H1 (cell line): Measurements from ENCODE around the gene NOLC1. TPM values are rescaled to one million over a fixed set of nuclear protein-coding genes. Genes with fewer than 3 reads are reported as not detected.

Source experiments
- CTCF ChIA-PET: fragments of 300-600 bp; sonication (Branson Sonifier 250); formaldehyde crosslinking; loops from one replicate; lab custom pipeline; 2021; ENCODE audit not compliant: partially characterized antibody; lab: Charles Lee
- POLR2A ChIA-PET: fragments of 300-600 bp; sonication (Branson Sonifier 250); formaldehyde crosslinking; loops from one replicate; lab custom pipeline; 2021; ENCODE audit warnings: inconsistent platforms; ENCODE audit not compliant: partially characterized antibody; lab: Charles Lee
- DNase-seq, 2 experiments: peaks; one replicate each; pipeline versions ENCODE4 v3.0.0 to v3.0.0-alpha.2; 2010 to 2022; ENCODE audit warnings: low spot score in 2 of 2, low read depth in 1 of 2, mixed read lengths in 1 of 2
- FAIRE-seq: peaks from 2 replicates; lab custom pipeline; 2011; peaks lifted over from hg19 to GRCh38; lab: Jason Lieb, UNC
- H2AFZ ChIP-seq: 2 replicates; pipeline ENCODE4 v1.8.1; 2012; ENCODE audit warnings: low read length, inconsistent platforms
- H2AK5ac ChIP-seq: 2 replicates; pipeline ENCODE4 v1.6.1; 2013; ENCODE audit warnings: low read depth, low read length
- H2BK120ac ChIP-seq: replicated peaks from 2 replicates; pipeline ENCODE3; 2013; ENCODE audit warnings: low read depth, low read length, inconsistent platforms
- H2BK12ac ChIP-seq: 2 replicates; pipeline ENCODE4 v1.6.1; 2013; ENCODE audit warnings: low read depth, low read length
- H2BK15ac ChIP-seq: 2 replicates; pipeline ENCODE4 v1.6.1; 2013; ENCODE audit warnings: low read length
- H2BK20ac ChIP-seq: 2 replicates; pipeline ENCODE4 v1.6.1; 2013; ENCODE audit warnings: low read length
- H2BK5ac ChIP-seq: 2 replicates; pipeline ENCODE4 v1.6.1; 2013; ENCODE audit warnings: low read depth, low read length
- H3K14ac ChIP-seq: 2 replicates; pipeline ENCODE4 v1.6.1; 2013; ENCODE audit warnings: inconsistent platforms; ENCODE audit not compliant: insufficient read length
- H3K18ac ChIP-seq: 2 replicates; pipeline ENCODE4 v1.6.1; 2013; ENCODE audit warnings: low read length; ENCODE audit errors: extremely low read depth
- H3K23ac ChIP-seq: 2 replicates; pipeline ENCODE4 v1.6.1; 2013; ENCODE audit warnings: inconsistent platforms; ENCODE audit not compliant: insufficient read length
- H3K23me2 ChIP-seq: 2 replicates; pipeline ENCODE4 v1.6.1; 2013; ENCODE audit warnings: low read depth, low read length
- H3K27ac ChIP-seq: 2 replicates; pipeline ENCODE4 v1.6.1; 2011; ENCODE audit warnings: low read depth, low read length, inconsistent platforms
- H3K27me3 ChIP-seq, 4 experiments: replicated peaks in 1 of 4; 1 replicate in 1 of 4; 2 replicates in 3 of 4; pipeline versions ENCODE4 v1.6.1 to v1.8.1; 2011 to 2013; ENCODE audit warnings: low read length in 3 of 4, mild to moderate bottlenecking in 3 of 4, inconsistent platforms in 2 of 4, mixed read lengths in 2 of 4, moderate library complexity in 1 of 4; ENCODE audit not compliant: control insufficient read depth in 3 of 4, insufficient read depth in 3 of 4; ENCODE audit errors: extremely low read depth in 1 of 4
- H3K36me3 ChIP-seq, 4 experiments: 2 replicates each; pipeline versions ENCODE4 v1.6.1 to v1.8.1; 2011 to 2013; ENCODE audit warnings: mild to moderate bottlenecking in 4 of 4, low read length in 3 of 4, moderate library complexity in 2 of 4, control low read depth in 1 of 4, inconsistent platforms in 1 of 4; ENCODE audit not compliant: insufficient read depth in 4 of 4, control insufficient read depth in 2 of 4
- H3K4ac ChIP-seq: replicated peaks from 2 replicates; pipeline ENCODE3; 2013; ENCODE audit warnings: low read length, low read depth, mixed read lengths, inconsistent platforms; ENCODE audit not compliant: insufficient read length
- H3K4me1 ChIP-seq, 4 experiments: replicated peaks in 1 of 4; 1 replicate in 1 of 4; 2 replicates in 3 of 4; pipeline versions ENCODE4 v1.6.1 to v1.8.1; 2011 to 2013; ENCODE audit warnings: low read length in 3 of 4, inconsistent platforms in 2 of 4, mixed read lengths in 1 of 4; ENCODE audit not compliant: insufficient read depth in 4 of 4, control insufficient read depth in 3 of 4
- H3K4me2 ChIP-seq, 2 experiments: 2 replicates each; pipeline versions ENCODE4 v1.6.1 to v1.8.1; 2011 to 2013; ENCODE audit warnings: low read depth in 2 of 2, low read length in 2 of 2, control low read depth in 1 of 2, inconsistent platforms in 1 of 2, mild to moderate bottlenecking in 1 of 2; ENCODE audit not compliant: insufficient read depth in 1 of 2
- H3K4me3 ChIP-seq, 4 experiments: fragments of 200-600, 300-600 bp in 1 of 4; sonication (generic), shearing (Covaris generic), sonication (Bioruptor Twin) in 1 of 4; 2 replicates each; pipeline versions ENCODE4 v1.5.1 to v1.8.1; 2011 to 2016; ENCODE audit warnings: low read length in 4 of 4, low read depth in 3 of 4, control low read depth in 2 of 4, inconsistent platforms in 2 of 4, mild to moderate bottlenecking in 2 of 4, mixed read lengths in 1 of 4, moderate library complexity in 1 of 4; ENCODE audit not compliant: insufficient read depth in 2 of 4; ENCODE audit errors: extremely low read depth in 1 of 4
- H3K56ac ChIP-seq: replicated peaks from 2 replicates; pipeline ENCODE3; 2013; ENCODE audit warnings: low read depth, mild to moderate bottlenecking, mixed read lengths, low read length, inconsistent platforms; ENCODE audit not compliant: insufficient read length
- H3K79me1 ChIP-seq: 2 replicates; pipeline ENCODE4 v1.6.1; 2013; ENCODE audit warnings: low read depth, low read length, control low read depth
- H3K79me2 ChIP-seq, 2 experiments: 2 replicates each; pipeline versions ENCODE4 v1.6.1 to v1.8.1; 2012 to 2013; ENCODE audit warnings: low read length in 2 of 2, mild to moderate bottlenecking in 2 of 2, inconsistent platforms in 1 of 2; ENCODE audit not compliant: insufficient read depth in 2 of 2, control insufficient read depth in 1 of 2
- H3K9ac ChIP-seq, 4 experiments: replicated peaks in 1 of 4; 1 replicate in 1 of 4; 2 replicates in 3 of 4; pipeline versions ENCODE4 v1.6.1 to v1.8.1; 2011 to 2013; ENCODE audit warnings: low read depth in 3 of 4, low read length in 3 of 4, control low read depth in 2 of 4, mild to moderate bottlenecking in 2 of 4, moderate library complexity in 2 of 4, inconsistent platforms in 1 of 4; ENCODE audit errors: extremely low read depth in 1 of 4
- H3K9me3 ChIP-seq, 2 experiments: 2 replicates each; pipeline versions ENCODE4 v1.6.1 to v1.8.1; 2012 to 2013; ENCODE audit warnings: mild to moderate bottlenecking in 2 of 2, moderate library complexity in 2 of 2, control low read depth in 1 of 2, inconsistent platforms in 1 of 2, low read depth in 1 of 2, low read length in 1 of 2, mixed read lengths in 1 of 2; ENCODE audit not compliant: insufficient read depth in 2 of 2
- H4K20me1 ChIP-seq, 2 experiments: replicated peaks in 1 of 2; 2 replicates each; pipeline versions ENCODE3 to v1.8.1; 2011 to 2013; ENCODE audit warnings: inconsistent platforms in 2 of 2, low read length in 2 of 2, mild to moderate bottlenecking in 1 of 2; ENCODE audit not compliant: insufficient read depth in 2 of 2, control insufficient read depth in 1 of 2
- H4K5ac ChIP-seq: 2 replicates; pipeline ENCODE4 v1.6.1; 2013; ENCODE audit warnings: low read length, low read depth, mixed read lengths, inconsistent platforms; ENCODE audit not compliant: insufficient read length
- H4K8ac ChIP-seq: 2 replicates; pipeline ENCODE4 v1.8.0; 2013; ENCODE audit warnings: mild to moderate bottlenecking, moderate library complexity, low read length, inconsistent platforms; ENCODE audit not compliant: insufficient read depth; ENCODE audit errors: extremely low read depth
- H4K91ac ChIP-seq: replicated peaks from 2 replicates; pipeline ENCODE3; 2013; ENCODE audit warnings: low read length, mixed read lengths, inconsistent platforms; ENCODE audit not compliant: insufficient read length
- JUND ChIP-seq: IDR thresholded peaks from 2 replicates; pipeline ENCODE4 v1.6.1; 2011; ENCODE audit warnings: mild to moderate bottlenecking, improper control_type of control experiment, low read length
- KDM1A ChIP-seq: fragments of 200-600, 300-600 bp; sonication (generic); IDR thresholded peaks from 2 replicates; pipeline ENCODE4 v1.7.1; 2016; ENCODE audit warnings: mild to moderate bottlenecking, low read length, borderline replicate concordance
- MAFK ChIP-seq: IDR thresholded peaks from 2 replicates; pipeline ENCODE4 v1.6.1; 2012; ENCODE audit warnings: low read depth, mild to moderate bottlenecking, improper control_type of control experiment, low read length
- POU5F1 ChIP-seq: IDR thresholded peaks from 2 replicates; pipeline ENCODE4 v1.6.1; 2011; ENCODE audit warnings: low read depth, mild to moderate bottlenecking, low read length, moderate library complexity
- TCF12 ChIP-seq: IDR thresholded peaks from 2 replicates; pipeline ENCODE4 v1.6.1; 2011; ENCODE audit warnings: low read depth, mild to moderate bottlenecking, low read length
- WGBS, 2 experiments: shearing (Covaris generic) in 1 of 2; methylation state at CpG; one replicate each; pipeline versions ENCODE4 v1.1.6 to v1.1.7; 2013 to 2015; ENCODE audit warnings: low lambda C conversion rate in 2 of 2, mixed read lengths in 2 of 2, inconsistent platforms in 1 of 2, low coverage in 1 of 2, missing lambda C conversion rate in 1 of 2; ENCODE audit not compliant: insufficient replicate concordance in 2 of 2, insufficient coverage in 1 of 2, insufficient read length in 1 of 2; ENCODE audit errors: extremely low coverage in 1 of 2, missing lambda C conversion rate in 1 of 2; 5-methylcytosine and 5-hydroxymethylcytosine counted together
- polyA plus RNA-seq, 7 experiments: library from polyadenylated mRNA; depleted of rRNA in 3 of 7; stranded (reverse) in 5 of 7; unstranded in 2 of 7; fragments of >200 nt in 5 of 7; fragments of 200-250 nt in 2 of 7; gene quantifications; 1 replicate in 5 of 7; 2 replicates in 1 of 7; 4 replicates in 1 of 7; pipeline versions ENCODE4 v1.2.1 to v1.2.3, GENCODE V29; 2011 to 2013; ENCODE audit warnings: missing spikeins in 2 of 7, mixed read lengths in 2 of 7
- total RNA-seq: library from RNA; stranded (reverse); fragmentation: NEBNext Ultra II Directional; extraction: Animal tissue kit (Norgen Biotek cat#: 25700); gene quantifications from 2 replicates; pipeline ENCODE4 v1.2.1, GENCODE V29; 2021

Gene NOLC1
- total and polyA plus RNA-seq, 2 of the 8 experiments (the other 6 are each of a cell fraction or from before 2014, with no cell fraction given) = 86.3 to 191 TPM

GRCh38 chr10:102150970-102151773, 1.0 kb upstream of the NOLC1 start:
- Histone ChIP-seq H3K9me3 (no peaks in the 10 kb centered on the region), H3K4me1 (peaks cover 0 to 8% (median 4%) of the 10 kb centered on the region in 4 experiments; a peak in 5 of 7 replicates), H3K4ac (peak overlapping the region; percentile 81), H2AFZ (no peak overlapping the region), H3K4me3 (peak overlapping the region; percentile 6 to 49 (median 31); a peak in 7 of 8 replicates), H3K79me2 (peaks cover 27 to 39% of the 10 kb centered on the region in 2 experiments), H2BK15ac (peak overlapping the region; percentile 75), H3K56ac (no peak overlapping the region), H3K27ac (peak overlapping the region; percentile 95), H3K23me2 (peaks cover 8% of the 10 kb centered on the region), H2AK5ac (peak overlapping the region; percentile 72), H2BK20ac (0 out of 2 replicates have a peak overlapping the region, but pooled peaks have one; percentile 86), H4K20me1 (peaks cover 3 to 16% of the 10 kb centered on the region in 2 experiments), H4K91ac (peak overlapping the region; percentile 83), H3K79me1 (peaks cover 10% of the 10 kb centered on the region), H3K14ac (peak overlapping the region; percentile 20), H3K36me3 (peaks cover 35 to 52% (median 42%) of the 10 kb centered on the region in 4 experiments), H2BK120ac (no peak overlapping the region), H4K5ac (peak overlapping the region; percentile 94), H3K27me3 (no peaks in the 10 kb centered on the region), H4K8ac (no peak overlapping the region), H3K18ac (peak overlapping the region; percentile 68), H2BK5ac (peak overlapping the region; percentile 99), H3K23ac (no peak overlapping the region), H2BK12ac (peak overlapping the region; percentile 99), H3K9ac (peak overlapping the region in 3 of 4 experiments; percentile 59 to 79 (median 79); a peak in 6 of 7 replicates), H3K4me2 (peak overlapping the region; percentile 80 to 84)
- POLR2A ChIA-PET = interaction anchor here (0.6 to 20.0 kb wide), 23 partner anchors 3 to 507 kb away, joined by 3 to 408 read pairs (median 4); partner anchors contain the start of genes FBXL15, GBF1, LDB1 and NFKB2
- FAIRE-seq (no peak), DNase-seq (no peak)
- WGBS, 2 experiments = 80% methylated on average over 3 of the region's 3 CpGs; no CpG with 5 or more reads in 1 of the 2 experiments
- TF ChIP-seq MAFK (no peak), TCF12 (no peak), KDM1A (no peak), POU5F1 (no peak), JUND (no peak)
- CTCF ChIA-PET = interaction anchor here (1.0 to 1.7 kb wide), 4 partner anchors 11 to 37 kb away, joined by 3 to 7 read pairs (median 5); no protein-coding TSS in a partner anchor
